ENCODE results near the gene KCNT2.

KCNT2 gene

DNA sequence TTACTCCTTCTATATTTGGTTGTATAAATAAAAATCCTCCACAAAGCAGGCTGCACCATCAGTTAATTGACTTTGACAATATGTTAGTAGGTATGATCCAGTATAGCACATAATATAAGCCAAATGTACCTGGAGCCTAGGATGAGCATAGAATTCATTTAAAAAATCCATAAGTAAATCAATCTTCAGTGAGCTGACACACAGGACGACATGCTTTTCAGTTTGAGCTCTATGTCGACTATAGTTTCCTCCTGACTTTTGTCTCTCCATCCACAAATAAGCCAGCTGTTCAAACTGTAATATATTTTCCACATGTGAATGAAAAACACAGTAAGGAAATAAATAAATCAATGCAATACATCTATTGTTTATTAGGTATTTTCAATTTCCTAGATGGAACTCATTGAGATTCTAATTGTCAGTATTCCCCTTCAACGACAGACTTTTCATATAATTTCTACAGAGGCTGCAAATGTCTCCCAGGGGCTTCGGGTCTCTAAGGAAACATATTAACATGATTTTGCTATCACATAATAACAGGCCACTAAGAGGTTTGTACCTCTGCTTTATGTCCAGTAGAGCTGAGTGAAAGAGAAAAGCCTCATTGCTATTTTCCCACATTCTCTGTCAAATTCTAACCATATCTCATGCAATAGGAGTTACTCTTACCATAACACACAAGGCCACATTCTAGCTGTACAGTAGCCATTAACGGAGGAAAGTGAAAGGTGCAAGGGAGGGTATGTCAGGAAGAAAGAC is 180.1 kb downstream of the KCNT2 start:
- H2AFZ ChIP-seq (ENCODE audit: low read depth) = no peak overlapping the region
- H3K79me2 ChIP-seq (ENCODE audit: insufficient read depth, low read depth) = no peaks in the 10 kb centered on the region
- H3K36me3 ChIP-seq (ENCODE audit: insufficient read depth) = no peaks in the 10 kb centered on the region
- no peak overlapping the region for H3K9ac ChIP-seq
- H3K27me3 ChIP-seq (ENCODE audit: insufficient read depth, low read depth) = no peaks in the 10 kb centered on the region
- TF ChIP-seq, protein P1, sequence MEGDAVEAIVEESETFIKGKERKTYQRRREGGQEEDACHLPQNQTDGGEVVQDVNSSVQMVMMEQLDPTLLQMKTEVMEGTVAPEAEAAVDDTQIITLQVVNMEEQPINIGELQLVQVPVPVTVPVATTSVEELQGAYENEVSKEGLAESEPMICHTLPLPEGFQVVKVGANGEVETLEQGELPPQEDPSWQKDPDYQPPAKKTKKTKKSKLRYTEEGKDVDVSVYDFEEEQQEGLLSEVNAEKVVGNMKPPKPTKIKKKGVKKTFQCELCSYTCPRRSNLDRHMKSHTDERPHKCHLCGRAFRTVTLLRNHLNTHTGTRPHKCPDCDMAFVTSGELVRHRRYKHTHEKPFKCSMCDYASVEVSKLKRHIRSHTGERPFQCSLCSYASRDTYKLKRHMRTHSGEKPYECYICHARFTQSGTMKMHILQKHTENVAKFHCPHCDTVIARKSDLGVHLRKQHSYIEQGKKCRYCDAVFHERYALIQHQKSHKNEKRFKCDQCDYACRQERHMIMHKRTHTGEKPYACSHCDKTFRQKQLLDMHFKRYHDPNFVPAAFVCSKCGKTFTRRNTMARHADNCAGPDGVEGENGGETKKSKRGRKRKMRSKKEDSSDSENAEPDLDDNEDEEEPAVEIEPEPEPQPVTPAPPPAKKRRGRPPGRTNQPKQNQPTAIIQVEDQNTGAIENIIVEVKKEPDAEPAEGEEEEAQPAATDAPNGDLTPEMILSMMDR (conservative IDR thresholded peaks at IDR 0.05; ENCODE audit: low read depth, low read length) = no peak
- no peak overlapping the region for H3K4me3 ChIP-seq (IDR thresholded peaks at IDR 0.05; ENCODE audit: insufficient read depth, low read depth, low read length)
- H3K4me1 ChIP-seq (ENCODE audit: low read depth, poor library complexity, severe bottlenecking) = no peaks in the 10 kb centered on the region
- no peaks in the 10 kb centered on the region for H4K20me1 ChIP-seq (ENCODE audit: insufficient read depth)
- H3K4me2 ChIP-seq = no peak overlapping the region
- no peak overlapping the region for H3K27ac ChIP-seq

DNA sequence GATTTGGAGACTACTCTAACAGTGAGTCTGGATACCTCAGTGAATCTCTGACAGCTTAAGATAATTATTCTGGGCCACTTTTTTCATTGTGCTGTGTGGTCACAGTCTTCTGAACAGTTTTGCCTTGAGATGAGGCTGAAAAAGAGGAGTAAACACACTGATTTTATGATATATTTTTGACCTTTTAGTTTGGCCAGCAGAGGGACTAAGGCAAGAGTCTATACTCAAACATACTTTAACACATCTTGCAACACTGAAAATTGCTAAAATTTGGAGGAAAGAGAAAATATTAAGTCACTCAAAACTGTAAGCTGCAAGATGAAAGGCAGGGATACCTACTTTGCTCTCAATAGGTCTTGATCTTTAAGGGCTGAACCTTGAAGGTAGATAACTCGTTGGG is 182.7 kb downstream of the KCNT2 start:
- no peaks in the 10 kb centered on the region for H3K79me2 ChIP-seq (ENCODE audit: insufficient read depth, low read depth)
- no peak overlapping the region for H3K4me2 ChIP-seq
- no peak overlapping the region for H3K4me3 ChIP-seq (IDR thresholded peaks at IDR 0.05; ENCODE audit: insufficient read depth, low read depth, low read length)
- no peaks in the 10 kb centered on the region for H3K27me3 ChIP-seq (ENCODE audit: insufficient read depth, low read depth)
- H3K27ac ChIP-seq = no peak overlapping the region
- TF ChIP-seq, protein P1 (conservative IDR thresholded peaks at IDR 0.05; ENCODE audit: low read depth, low read length) = no peak
- H3K9ac ChIP-seq = no peak overlapping the region
- no peaks in the 10 kb centered on the region for H3K4me1 ChIP-seq (ENCODE audit: low read depth, poor library complexity, severe bottlenecking)
- no peak overlapping the region for H2AFZ ChIP-seq (ENCODE audit: low read depth)
- no peaks in the 10 kb centered on the region for H3K36me3 ChIP-seq (ENCODE audit: insufficient read depth)
- H4K20me1 ChIP-seq (ENCODE audit: insufficient read depth) = no peaks in the 10 kb centered on the region

DNA sequence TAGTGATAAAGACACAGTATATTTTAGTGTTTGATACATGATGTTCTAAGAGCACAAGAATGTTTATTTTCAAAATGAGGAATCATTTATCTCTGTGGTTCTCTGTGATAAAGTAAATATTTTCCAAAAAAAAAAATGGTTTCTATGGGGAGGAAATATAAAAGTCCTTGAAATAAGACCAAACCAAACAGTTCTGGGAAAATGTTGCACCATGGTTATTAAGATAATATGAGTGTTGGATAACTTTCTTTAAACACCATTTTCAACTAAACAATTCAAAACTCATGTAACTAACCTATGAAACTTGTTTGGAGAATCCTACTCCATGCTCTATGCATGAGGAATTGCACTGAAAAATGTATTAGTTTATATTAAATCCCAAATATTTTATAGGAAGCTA is 184.6 kb downstream of the KCNT2 start:
- Histone ChIP-seq H3K36me3 (ENCODE audit: insufficient read depth) (no peaks in the 10 kb centered on the region), H3K4me2 (no peak overlapping the region), H4K20me1 (ENCODE audit: insufficient read depth) (no peaks in the 10 kb centered on the region), H3K27me3 (ENCODE audit: insufficient read depth, low read depth) (no peaks in the 10 kb centered on the region), H3K27ac (no peak overlapping the region), H3K4me3 (IDR thresholded peaks at IDR 0.05; ENCODE audit: insufficient read depth, low read depth, low read length) (no peak overlapping the region), H3K79me2 (ENCODE audit: insufficient read depth, low read depth) (no peaks in the 10 kb centered on the region), H3K4me1 (ENCODE audit: low read depth, poor library complexity, severe bottlenecking) (no peaks in the 10 kb centered on the region), H2AFZ (ENCODE audit: low read depth) (no peak overlapping the region), H3K9ac (no peak overlapping the region)
- TF ChIP-seq, protein P1 (conservative IDR thresholded peaks at IDR 0.05; ENCODE audit: low read depth, low read length) = no peak

DNA sequence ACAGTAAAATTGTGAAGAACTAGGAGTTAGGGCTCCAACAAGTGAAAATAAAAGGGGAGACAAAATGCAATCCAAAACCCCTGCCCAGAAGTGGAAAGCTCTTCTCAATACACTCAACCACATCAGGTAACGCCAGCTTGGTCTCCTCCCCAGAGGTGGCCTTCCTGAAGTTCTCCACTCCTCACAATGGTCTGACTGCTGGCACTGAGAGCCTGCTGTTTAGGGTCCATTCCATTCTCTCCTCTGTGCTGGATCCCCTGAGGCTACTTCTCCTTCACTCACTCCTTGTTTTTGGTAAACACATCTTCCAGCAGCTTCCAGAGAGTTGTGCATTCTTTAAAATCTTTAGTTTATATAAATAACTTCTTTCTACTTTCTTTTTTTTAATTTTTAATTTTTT is 189.5 kb downstream of the KCNT2 start:
- no peaks in the 10 kb centered on the region for H3K27me3 ChIP-seq (ENCODE audit: insufficient read depth, low read depth)
- TF ChIP-seq, protein P1 (conservative IDR thresholded peaks at IDR 0.05; ENCODE audit: low read depth, low read length) = no peak

More for the DNA sequence above, 189.5 kb downstream of the KCNT2 start:
- H3K4me3 ChIP-seq (IDR thresholded peaks at IDR 0.05; ENCODE audit: insufficient read depth, low read depth, low read length) = no peak overlapping the region
- no peak overlapping the region for H3K4me2 ChIP-seq
- no peaks in the 10 kb centered on the region for H4K20me1 ChIP-seq (ENCODE audit: insufficient read depth)
- no peaks in the 10 kb centered on the region for H3K4me1 ChIP-seq (ENCODE audit: low read depth, poor library complexity, severe bottlenecking)
- H3K9ac ChIP-seq = no peak overlapping the region
- no peaks in the 10 kb centered on the region for H3K36me3 ChIP-seq (ENCODE audit: insufficient read depth)
- no peaks in the 10 kb centered on the region for H3K79me2 ChIP-seq (ENCODE audit: insufficient read depth, low read depth)
- H2AFZ ChIP-seq (ENCODE audit: low read depth) = no peak overlapping the region
- no peak overlapping the region for H3K27ac ChIP-seq

All from KMS-11 (cell line).